Trophoblast cell (in vitro differentiated cells and primary cell): ENCODE measurements around the gene C3.

ENCODE experiments used
- DNase-seq, 2 donors: peaks; one replicate each; pipeline ENCODE4 v3.0.0-alpha.2; 2016
- H2AFZ ChIP-seq: 2 replicates; pipeline ENCODE4 v1.6.1; 2013; ENCODE audit warnings: low read length, moderate library complexity, mild to moderate bottlenecking; ENCODE audit not compliant: insufficient read depth, poor library complexity
- H2AK5ac ChIP-seq: 2 replicates; pipeline ENCODE4 v1.6.1; 2013; ENCODE audit warnings: mild to moderate bottlenecking, low read length
- H2BK120ac ChIP-seq: 2 replicates; pipeline ENCODE4 v1.6.1; 2013; ENCODE audit warnings: low read length, mild to moderate bottlenecking, moderate library complexity; ENCODE audit not compliant: insufficient read depth, poor library complexity
- H2BK12ac ChIP-seq: 2 replicates; pipeline ENCODE4 v1.6.1; 2013; ENCODE audit warnings: mild to moderate bottlenecking, low read length, moderate library complexity
- H2BK5ac ChIP-seq: 2 replicates; pipeline ENCODE4 v1.6.1; 2013; ENCODE audit warnings: low read length, low read depth, moderate library complexity, mild to moderate bottlenecking; ENCODE audit not compliant: poor library complexity
- H3K14ac ChIP-seq: 2 replicates; pipeline ENCODE4 v1.6.1; 2013; ENCODE audit warnings: mild to moderate bottlenecking, low read length
- H3K18ac ChIP-seq: 2 replicates; pipeline ENCODE4 v1.6.1; 2013; ENCODE audit warnings: mild to moderate bottlenecking, low read length
- H3K23ac ChIP-seq: 2 replicates; pipeline ENCODE4 v1.6.1; 2013; ENCODE audit warnings: low read length
- H3K27ac ChIP-seq: 2 replicates; pipeline ENCODE4 v1.5.1; 2013; ENCODE audit warnings: low read depth, mild to moderate bottlenecking, inconsistent platforms, low read length, moderate library complexity
- H3K27me3 ChIP-seq: 2 replicates; pipeline ENCODE4 v1.6.1; 2013; ENCODE audit warnings: inconsistent platforms, mild to moderate bottlenecking, low read length, moderate library complexity; ENCODE audit not compliant: insufficient read depth
- H3K36me3 ChIP-seq, 2 experiments: 1 replicate in 1 of 2; 2 replicates in 1 of 2; pipeline ENCODE4 v1.6.1; 2013; ENCODE audit warnings: low read length in 2 of 2, mild to moderate bottlenecking in 2 of 2, moderate library complexity in 1 of 2; ENCODE audit not compliant: insufficient read depth in 2 of 2, control insufficient read depth in 1 of 2
- H3K4ac ChIP-seq: 2 replicates; pipeline ENCODE4 v1.6.1; 2013; ENCODE audit warnings: low read depth, mild to moderate bottlenecking, low read length, moderate library complexity
- H3K4me1 ChIP-seq, 2 experiments: 1 replicate in 1 of 2; 2 replicates in 1 of 2; pipeline ENCODE4 v1.6.1; 2013; ENCODE audit warnings: low read length in 2 of 2, mild to moderate bottlenecking in 2 of 2, moderate library complexity in 1 of 2; ENCODE audit not compliant: insufficient read depth in 2 of 2, control insufficient read depth in 1 of 2
- H3K4me2 ChIP-seq: 2 replicates; pipeline ENCODE4 v1.6.1; 2013; ENCODE audit warnings: inconsistent platforms, mild to moderate bottlenecking, low read length, moderate library complexity
- H3K4me3 ChIP-seq: 2 replicates; pipeline ENCODE4 v1.5.1; 2013; ENCODE audit warnings: mild to moderate bottlenecking, low read depth, low read length, inconsistent platforms
- H3K79me1 ChIP-seq: one replicate; pipeline ENCODE4 v1.6.1; 2013; ENCODE audit warnings: low read length
- H3K79me2 ChIP-seq: 2 replicates; pipeline ENCODE4 v1.6.1; 2013; ENCODE audit warnings: low read length, mild to moderate bottlenecking; ENCODE audit not compliant: control insufficient read depth, insufficient read depth, poor library complexity
- H3K9ac ChIP-seq: 2 replicates; pipeline ENCODE4 v1.6.1; 2013; ENCODE audit warnings: mild to moderate bottlenecking, low read length
- H3K9me3 ChIP-seq: 2 replicates; pipeline ENCODE4 v1.6.1; 2013; ENCODE audit warnings: low read depth, mild to moderate bottlenecking, control low read depth, inconsistent platforms, low read length; ENCODE audit not compliant: insufficient read depth
- H4K12ac ChIP-seq: 2 replicates; pipeline ENCODE4 v1.6.1; 2013; ENCODE audit warnings: low read depth, mild to moderate bottlenecking, low read length, moderate library complexity
- H4K8ac ChIP-seq: 2 replicates; pipeline ENCODE4 v1.6.1; 2013; ENCODE audit warnings: low read depth, mild to moderate bottlenecking, low read length, moderate library complexity
- H4K91ac ChIP-seq: one replicate; pipeline ENCODE4 v1.6.1; 2013; ENCODE audit warnings: low read depth, mild to moderate bottlenecking, low read length, moderate library complexity
- WGBS: extraction: QIAGEN DNeasy Blood & Tissue Kit; methylation state at CpG from one replicate; pipeline ENCODE4 v1.1.7; 2013; ENCODE audit warnings: missing lambda C conversion rate; ENCODE audit not compliant: insufficient read length, insufficient coverage; ENCODE audit errors: extremely low coverage; 5-methylcytosine and 5-hydroxymethylcytosine counted together

Gene C3

DNA sequence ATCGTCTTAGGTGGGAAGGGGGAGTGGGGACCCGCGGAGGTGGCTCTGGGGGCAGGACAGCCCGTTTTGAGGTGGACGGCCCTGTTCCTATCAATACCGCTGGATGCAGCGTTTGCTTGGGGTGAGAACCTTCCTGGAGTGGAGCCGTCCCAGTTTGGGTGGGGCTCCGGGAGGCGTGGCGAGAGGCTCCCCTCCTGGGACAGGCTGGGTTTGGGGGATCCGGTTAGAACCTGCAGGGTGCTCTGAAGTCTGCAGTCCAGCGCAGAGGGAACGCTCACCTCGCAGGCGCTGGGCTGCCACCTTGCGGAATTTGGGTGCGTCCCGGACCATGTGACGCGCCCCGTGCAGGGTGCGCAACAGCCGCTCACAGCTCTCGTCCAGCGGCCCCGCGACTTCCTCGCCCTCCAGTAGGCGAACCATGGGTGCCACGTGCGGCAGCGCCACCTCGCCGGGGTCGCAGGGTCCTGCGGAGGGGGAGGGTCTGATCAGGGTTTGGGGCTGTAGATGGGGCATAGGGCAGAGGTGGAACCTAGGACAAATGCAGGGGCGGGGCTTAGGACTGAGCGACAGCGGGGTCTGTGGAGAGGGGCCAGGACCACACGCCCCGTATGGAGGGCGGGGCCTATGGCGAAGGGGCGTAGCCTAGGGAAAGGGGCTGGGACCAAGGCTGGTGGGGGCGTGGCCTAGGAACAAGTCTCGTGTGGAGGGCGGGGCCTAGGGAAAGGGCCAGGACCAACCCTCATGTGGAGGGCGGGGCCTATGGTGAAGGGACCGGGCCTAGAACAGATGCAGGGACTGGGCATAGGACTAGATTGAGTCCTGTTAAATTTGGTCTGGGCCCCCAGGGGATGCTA, 33.0 kb upstream of the C3 start:
- no peak overlapping the region for H3K23ac ChIP-seq
- peak overlapping the region; percentile 41 for H3K4me3 ChIP-seq
- no peak overlapping the region for H4K91ac ChIP-seq
- H4K12ac ChIP-seq = no peak overlapping the region
- no peak overlapping the region for H2BK120ac ChIP-seq
- peaks cover 61 to 62% of the 10 kb centered on the region in 2 experiments for H3K36me3 ChIP-seq
- peaks cover 3% of the 10 kb centered on the region in 2 experiments for H3K4me1 ChIP-seq
- H3K9ac ChIP-seq = no peak overlapping the region
- H4K8ac ChIP-seq = peak overlapping the region; percentile 13
- H3K79me1 ChIP-seq = no peaks in the 10 kb centered on the region
- no peak overlapping the region for H2BK12ac ChIP-seq
- H3K79me2 ChIP-seq = no peaks in the 10 kb centered on the region
- peak; percentile 61 to 68 for DNase-seq
- no peak overlapping the region for H2AK5ac ChIP-seq
- no CpG with 5 or more reads among the region's 50 CpGs for WGBS
- H3K27me3 ChIP-seq = no peaks in the 10 kb centered on the region
- H3K9me3 ChIP-seq = peaks cover 3% of the 10 kb centered on the region
- no peak overlapping the region for H3K4ac ChIP-seq
- H2BK5ac ChIP-seq = no peak overlapping the region
- H3K4me2 ChIP-seq = peak overlapping the region; percentile 50
- H3K18ac ChIP-seq = no peak overlapping the region
- no peak overlapping the region for H3K27ac ChIP-seq
- no peak overlapping the region for H3K14ac ChIP-seq
- peak overlapping the region; percentile 1 for H2AFZ ChIP-seq

DNA sequence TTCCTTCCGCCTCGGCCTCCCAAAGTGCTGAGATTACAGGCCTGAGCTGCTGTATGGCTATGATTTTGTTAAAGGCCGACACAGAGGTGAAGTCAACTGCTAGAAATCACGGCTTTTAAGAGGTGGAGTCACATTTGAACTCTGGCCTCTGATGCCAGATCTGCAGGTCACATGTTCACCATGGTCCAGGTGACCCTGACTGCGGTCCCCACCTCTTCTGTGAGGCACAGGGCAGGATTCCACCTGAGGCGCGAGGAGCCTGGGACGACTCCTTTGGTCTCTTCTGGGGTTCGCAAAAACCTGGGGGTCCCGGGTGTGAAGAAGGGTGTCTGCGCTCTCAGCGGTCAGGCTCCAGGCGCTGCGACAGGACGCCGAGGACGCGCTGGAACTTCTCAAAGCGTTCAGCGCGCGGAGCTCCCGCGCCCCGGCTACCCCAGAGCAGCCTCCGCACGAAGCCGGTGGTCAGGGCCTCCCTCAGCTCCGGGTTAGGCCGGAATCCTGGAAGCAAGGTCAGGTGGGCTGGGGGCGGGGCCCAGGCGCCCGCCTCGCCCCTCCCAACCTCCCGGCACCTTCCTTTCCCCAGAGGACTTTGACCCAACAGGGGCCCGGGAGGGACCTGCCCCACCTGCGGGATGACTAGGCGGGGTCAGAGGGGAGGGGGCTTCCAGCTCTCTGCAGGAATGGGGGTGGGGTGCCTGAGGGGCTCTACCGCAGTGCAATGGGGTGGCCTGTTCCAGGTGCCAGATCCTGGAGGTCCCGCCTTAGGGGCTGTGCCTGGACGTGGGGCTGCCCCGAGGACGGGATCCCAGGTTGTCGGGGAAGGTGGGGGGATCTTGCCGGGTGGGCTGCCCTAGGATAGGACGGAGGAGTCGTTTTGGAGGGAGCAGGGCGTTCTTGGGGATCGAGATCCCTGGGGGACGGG, 32.1 kb upstream of the C3 start:
- peak overlapping the region; percentile 44 for H4K12ac ChIP-seq
- H3K9ac ChIP-seq = no peak overlapping the region
- H2BK120ac ChIP-seq = no peak overlapping the region
- H3K14ac ChIP-seq = no peak overlapping the region
- no peak overlapping the region for H3K27ac ChIP-seq
- H4K91ac ChIP-seq = no peak overlapping the region
- no peaks in the 10 kb centered on the region for H3K27me3 ChIP-seq
- peak overlapping the region; percentile 1 for H2AFZ ChIP-seq
- no peak overlapping the region for H3K4me3 ChIP-seq
- no peaks in the 10 kb centered on the region for H3K79me1 ChIP-seq
- no peak overlapping the region for H3K4ac ChIP-seq
- no peak for DNase-seq
- peaks cover 62 to 66% of the 10 kb centered on the region in 2 experiments for H3K36me3 ChIP-seq
- H3K23ac ChIP-seq = no peak overlapping the region
- no peak overlapping the region for H2BK5ac ChIP-seq
- peaks cover 3% of the 10 kb centered on the region for H3K9me3 ChIP-seq
- H3K79me2 ChIP-seq = no peaks in the 10 kb centered on the region
- no peak overlapping the region for H3K18ac ChIP-seq
- H2AK5ac ChIP-seq = no peak overlapping the region
- no CpG with 5 or more reads among the region's 50 CpGs for WGBS
- H2BK12ac ChIP-seq = no peak overlapping the region
- H3K4me1 ChIP-seq = peaks cover 3% of the 10 kb centered on the region in 2 experiments
- H3K4me2 ChIP-seq = peak overlapping the region; percentile 50
- H4K8ac ChIP-seq = no peak overlapping the region

DNA sequence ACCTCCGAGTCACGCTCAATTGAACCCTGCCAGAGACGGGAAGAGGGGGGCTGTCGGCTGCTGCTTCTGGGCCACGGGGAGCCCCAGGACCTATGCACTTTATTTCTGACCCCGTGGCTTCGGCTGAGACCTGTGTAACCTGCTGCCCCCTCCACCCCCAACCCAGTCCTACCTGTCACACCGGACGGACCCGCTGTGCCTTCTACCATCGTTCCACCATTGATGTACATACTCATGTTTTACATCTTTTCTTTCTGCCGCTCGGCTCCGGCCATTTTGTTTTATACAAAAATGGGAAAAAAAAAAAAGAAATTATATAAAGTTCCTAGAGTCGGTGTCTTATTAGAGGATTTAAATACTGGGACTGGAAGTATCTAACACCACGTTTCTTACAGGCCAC, 30.7 kb upstream of the C3 start:
- Histone ChIP-seq H4K91ac (no peak overlapping the region), H3K14ac (no peak overlapping the region), H3K18ac (no peak overlapping the region), H3K79me1 (no peaks in the 10 kb centered on the region), H3K9ac (no peak overlapping the region), H3K4ac (no peak overlapping the region), H2BK5ac (no peak overlapping the region), H2BK12ac (no peak overlapping the region), H3K27ac (no peak overlapping the region), H3K27me3 (no peaks in the 10 kb centered on the region), H2BK120ac (no peak overlapping the region), H3K79me2 (no peaks in the 10 kb centered on the region), H3K4me1 (peaks cover 3% of the 10 kb centered on the region in 2 experiments), H2AK5ac (no peak overlapping the region), H4K8ac (no peak overlapping the region), H3K9me3 (peaks cover 5% of the 10 kb centered on the region), H3K4me2 (no peak overlapping the region), H3K36me3 (peaks cover 71 to 75% of the 10 kb centered on the region in 2 experiments), H3K23ac (no peak overlapping the region), H4K12ac (no peak overlapping the region), H3K4me3 (no peak overlapping the region), H2AFZ (no peak overlapping the region)
- no CpG with 5 or more reads among the region's 16 CpGs for WGBS
- peak; percentile 61 to 73 for DNase-seq

DNA sequence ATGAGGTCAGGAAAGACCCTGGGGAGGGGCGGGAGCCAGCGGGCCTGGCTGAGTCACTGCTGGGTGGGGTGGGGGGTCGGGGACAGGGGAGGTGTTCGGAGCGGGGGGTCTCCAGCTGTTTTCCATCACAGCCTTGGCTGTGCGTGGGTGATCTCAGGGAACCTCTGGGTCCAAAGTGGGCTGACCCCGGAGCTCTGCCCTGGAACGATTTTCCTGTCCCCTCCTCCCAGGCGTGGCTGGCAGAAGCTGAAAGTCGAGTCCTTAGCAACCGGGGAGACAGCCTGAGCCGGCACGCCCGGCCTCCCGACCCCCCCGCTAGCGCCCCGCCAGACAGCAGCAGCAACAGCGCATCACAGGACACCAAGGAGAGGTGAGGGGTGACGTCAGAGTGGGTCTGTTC, 29.6 kb upstream of the C3 start:
- Histone ChIP-seq H3K4me3 (no peak overlapping the region), H2BK120ac (no peak overlapping the region), H3K23ac (no peak overlapping the region), H3K4me1 (peaks cover 3% of the 10 kb centered on the region in 2 experiments), H4K91ac (no peak overlapping the region), H2BK5ac (no peak overlapping the region), H3K9me3 (peaks cover 5% of the 10 kb centered on the region), H3K18ac (no peak overlapping the region), H3K27me3 (no peaks in the 10 kb centered on the region), H3K9ac (no peak overlapping the region), H3K27ac (no peak overlapping the region), H3K79me2 (no peaks in the 10 kb centered on the region), H3K36me3 (peaks cover 74 to 85% of the 10 kb centered on the region in 2 experiments), H3K4me2 (no peak overlapping the region), H2AFZ (no peak overlapping the region), H3K79me1 (no peaks in the 10 kb centered on the region), H2BK12ac (no peak overlapping the region), H3K4ac (no peak overlapping the region), H4K12ac (no peak overlapping the region), H2AK5ac (no peak overlapping the region), H3K14ac (no peak overlapping the region), H4K8ac (no peak overlapping the region)
- DNase-seq = no peak
- WGBS = no CpG with 5 or more reads among the region's 20 CpGs
